Left forelimb (tissue), 1 donor: ENCODE measurements around the gene OR8D4.
"Not testable (repeated sequence)": the region's sequence is repeated elsewhere in the genome, so short reads cannot be mapped to it uniquely, and the experiment has no call there.

ENCODE experiments used
- DNase-seq: peaks from one replicate; pipeline ENCODE4 v3.0.0-alpha.2; 2018; ENCODE audit warnings: low spot score

Gene OR8D4

GRCh38 chr11:123901867-123902266, at the start of gene OR8D4:
TSS of gene OR8D4 (plus strand) at chr11:123902167. CDS start at chr11:123906432, 4,265 bp downstream.
- no peak for DNase-seq

- no peak for DNase-seq
Measured at GRCh38 chr11:123852321-123852720, 49.6 kb upstream of the OR8D4 start.

- no peak for DNase-seq
Measured at GRCh38 chr11:123853038-123853437, 48.9 kb upstream of the OR8D4 start.

GRCh38 chr11:123856444-123856843, 45.5 kb upstream of the OR8D4 start:
- DNase-seq = no peak

DNA sequence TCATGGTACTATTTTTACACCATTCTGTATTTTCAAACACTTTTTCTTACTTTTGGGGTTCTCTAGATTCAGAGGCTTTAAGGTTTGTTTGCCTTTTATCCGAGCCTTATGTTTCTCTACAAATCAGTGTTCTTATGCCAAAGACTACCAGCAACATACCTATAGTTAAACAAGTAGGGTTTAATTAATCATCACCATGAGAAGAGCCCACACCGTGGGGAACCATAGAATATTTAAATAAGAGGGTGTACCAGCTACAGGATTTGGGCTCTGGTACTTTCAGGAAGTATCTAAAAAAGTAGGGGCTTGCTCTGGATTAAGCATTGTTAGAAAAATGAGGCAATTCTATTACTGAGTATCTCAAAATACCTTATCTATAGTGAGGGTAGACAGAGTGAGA, 42.2 kb upstream of the OR8D4 start:
- DNase-seq = no peak

- DNase-seq = not testable (repeated sequence)
Measured at GRCh38 chr11:123865293-123865692, 36.7 kb upstream of the OR8D4 start.

GRCh38 chr11:123867795-123868194, 34.2 kb upstream of the OR8D4 start:
- DNase-seq = not testable (repeated sequence)

DNA sequence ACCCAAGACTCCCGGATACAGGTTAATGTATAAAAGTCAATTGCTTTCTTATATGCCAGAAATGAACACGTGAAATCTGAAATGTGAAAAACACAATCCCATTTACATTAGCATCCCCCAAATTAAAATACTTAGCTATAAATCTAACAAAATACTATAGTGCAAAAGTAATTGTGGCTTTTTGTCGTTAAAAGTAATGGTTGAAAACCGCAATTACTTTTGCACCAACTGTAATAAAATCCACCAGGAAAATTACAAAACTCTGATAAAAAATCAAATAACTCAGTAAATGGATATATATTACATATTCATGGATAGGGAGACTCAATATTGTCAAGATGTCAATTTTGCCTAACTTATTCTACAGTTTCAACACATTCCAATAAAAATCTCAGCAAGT, 21.1 kb upstream of the OR8D4 start:
- DNase-seq = no peak

DNA sequence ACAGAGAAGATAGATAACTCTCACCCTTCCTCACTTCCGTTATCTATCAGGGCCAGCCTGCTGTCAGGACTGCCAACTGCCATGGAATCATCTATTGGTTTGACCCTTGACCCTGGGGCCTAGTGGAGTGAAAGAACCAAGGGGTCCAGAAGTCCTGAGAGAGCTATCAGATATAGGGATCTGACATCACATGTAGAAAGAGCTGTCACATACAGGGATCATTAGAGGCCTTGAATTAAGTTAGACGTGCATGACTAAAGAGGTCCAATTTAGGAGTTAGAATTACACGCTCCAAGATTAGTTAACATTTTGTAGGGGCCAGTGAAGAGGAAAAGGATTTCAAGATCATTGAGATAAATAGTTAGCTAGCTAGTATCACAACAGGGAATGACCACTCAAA, 16.4 kb upstream of the OR8D4 start, which contains the start of gene TMEM225:
TSS of gene TMEM225 (minus strand) at position 101 of the 400 bp plus-strand sequence. CDS start 245 bp downstream, outside the sequence.
- no peak for DNase-seq

GRCh38 chr11:123892031-123892430, 9.9 kb upstream of the OR8D4 start:
- no peak for DNase-seq

DNA sequence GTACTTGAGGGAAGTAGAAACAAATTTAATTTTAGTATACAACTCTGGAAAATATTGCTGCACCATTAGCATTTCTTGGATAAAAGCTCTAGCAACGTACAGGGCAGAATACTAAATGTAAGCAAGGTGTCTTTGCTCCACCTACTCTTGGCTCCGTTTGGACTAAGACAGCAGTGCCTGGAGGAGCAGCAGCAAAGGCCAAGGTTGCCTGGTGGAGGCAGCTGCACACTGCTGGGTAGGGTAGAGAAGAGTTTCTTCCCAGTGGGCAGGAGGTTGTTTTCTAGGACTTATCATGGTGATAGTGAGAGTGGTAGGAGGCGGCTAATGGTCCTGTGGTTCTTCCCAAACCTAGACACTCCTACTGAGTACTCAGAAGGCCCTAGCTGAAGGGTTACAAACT, 2.2 kb upstream of the OR8D4 start:
- no peak for DNase-seq

DNA sequence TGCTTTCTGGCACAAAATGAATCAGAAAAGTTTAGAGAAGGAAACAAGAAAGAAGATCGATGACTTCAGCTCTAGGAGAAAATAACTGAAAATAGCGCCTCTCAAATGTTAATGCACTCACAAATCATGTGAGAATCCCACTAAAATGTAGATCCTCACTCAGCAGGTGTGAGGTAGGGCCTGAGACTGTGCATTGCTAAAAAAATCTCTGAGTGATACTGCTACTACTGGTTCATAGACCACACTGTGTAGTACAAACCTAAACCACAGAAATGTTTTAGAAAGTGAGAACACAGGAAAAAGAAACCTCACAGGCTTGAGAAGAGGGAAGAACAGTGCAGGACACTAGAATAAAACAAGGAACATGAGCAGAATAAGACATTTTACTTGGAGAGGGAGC, 2.0 kb downstream of the OR8D4 start:
- no peak for DNase-seq

DNA sequence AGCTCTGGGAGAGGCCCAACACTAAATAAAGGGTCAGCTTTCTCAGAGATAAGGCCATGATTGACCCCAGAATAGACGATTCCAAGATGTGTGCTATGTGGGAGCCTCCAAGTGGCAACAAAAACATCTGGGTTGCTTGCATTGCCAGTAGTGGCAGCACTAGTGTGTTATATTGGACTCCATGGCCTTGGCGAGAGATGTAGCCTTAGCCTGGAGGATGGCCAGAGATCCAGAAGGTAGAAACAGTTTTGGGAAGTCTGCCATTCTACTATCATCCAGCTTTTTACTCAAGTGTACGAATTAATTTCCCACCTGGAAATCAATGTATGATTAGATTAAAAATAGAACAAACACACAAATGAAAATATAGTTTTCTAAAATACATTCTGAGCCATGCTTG, 3.0 kb downstream of the OR8D4 start:
- no peak for DNase-seq

GRCh38 chr11:123905826-123906225, 3.9 kb downstream of the OR8D4 start:
- DNase-seq = no peak

DNA sequence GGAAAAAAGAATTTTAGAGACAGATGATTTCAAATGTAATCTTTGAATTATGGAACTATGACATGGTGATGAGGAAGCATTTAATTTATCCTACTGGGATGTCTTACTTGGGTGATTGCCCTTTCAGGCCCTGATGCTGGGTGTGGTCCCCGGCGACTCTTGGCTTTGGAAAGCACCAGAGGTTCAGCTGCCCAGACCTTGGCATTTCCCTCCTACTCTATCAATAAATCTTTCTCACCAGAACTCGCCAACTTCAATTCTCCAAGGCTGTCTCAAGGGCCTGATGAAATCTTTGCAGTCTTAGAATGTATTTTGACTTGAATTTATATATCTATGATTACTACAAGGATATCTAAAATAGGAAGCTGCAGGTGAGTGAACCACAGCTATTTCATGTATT, 19.0 kb downstream of the OR8D4 start:
- no peak for DNase-seq

DNA sequence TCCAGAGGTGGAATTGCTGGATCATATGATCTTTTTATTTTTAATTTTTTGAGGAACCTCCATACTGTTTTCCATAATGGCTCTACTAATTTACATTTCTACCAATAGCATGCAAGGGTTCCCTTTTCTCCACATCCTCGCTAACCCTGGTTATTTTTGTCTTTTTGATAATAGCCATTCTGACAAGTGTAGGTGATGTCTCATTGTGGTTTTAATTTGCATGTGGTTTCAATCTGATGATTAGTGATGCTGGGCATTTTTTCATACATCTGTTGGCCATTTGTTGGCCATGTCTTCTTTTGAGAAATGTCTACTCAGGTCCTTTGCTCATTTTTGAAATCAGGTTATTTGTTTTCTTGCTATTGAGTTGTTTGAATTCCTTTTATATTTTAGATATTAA, 22.1 kb downstream of the OR8D4 start:
- no peak for DNase-seq

DNA sequence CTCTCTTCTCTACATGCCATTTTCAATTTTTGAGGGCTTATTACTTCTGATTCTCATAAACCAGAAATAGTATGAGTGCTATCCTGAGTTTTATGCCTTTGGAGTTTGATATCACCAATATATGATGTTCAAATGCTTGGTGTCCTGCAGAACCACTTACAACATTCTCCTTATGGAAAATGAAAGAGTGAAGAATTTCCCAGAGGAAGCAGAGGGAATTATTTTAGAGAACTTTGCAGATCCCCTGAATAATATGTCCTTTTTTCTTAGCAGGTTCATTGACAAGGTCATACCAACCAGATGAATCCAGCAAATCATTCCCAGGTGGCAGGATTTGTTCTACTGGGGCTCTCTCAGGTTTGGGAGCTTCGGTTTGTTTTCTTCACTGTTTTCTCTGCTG, 37.4 kb downstream of the OR8D4 start, which contains the start of gene OR4D5:
TSS of gene OR4D5 (plus strand) at position 301 of the 400 bp plus-strand sequence. CDS start at position 301, 0 bp downstream.
- no peak for DNase-seq

- no peak for DNase-seq
Measured at GRCh38 chr11:123942413-123942812, 40.4 kb downstream of the OR8D4 start.

DNA sequence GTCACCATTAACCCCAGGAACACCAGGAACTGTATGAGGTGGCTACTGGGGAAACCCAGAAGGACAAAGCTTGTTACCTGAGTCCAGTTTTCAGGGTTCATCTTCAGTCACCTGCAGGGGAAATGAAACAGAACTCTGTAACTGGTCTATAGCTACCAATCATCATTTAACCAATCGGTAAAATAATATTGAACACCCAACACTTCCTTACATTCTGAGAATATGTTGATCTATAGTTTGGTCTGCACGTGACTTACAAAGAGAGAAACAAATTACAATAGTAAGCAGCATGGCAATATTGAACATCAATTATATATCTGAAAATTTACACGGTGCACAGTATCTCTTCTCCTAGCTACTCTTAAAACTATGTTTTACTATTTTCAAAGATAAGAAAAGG, 41.8 kb downstream of the OR8D4 start, which contains the start of gene OR6T1:
TSS of gene OR6T1 (minus strand) at position 101 of the 400 bp plus-strand sequence. CDS start at position 101, 0 bp downstream.
- DNase-seq = no peak

DNA sequence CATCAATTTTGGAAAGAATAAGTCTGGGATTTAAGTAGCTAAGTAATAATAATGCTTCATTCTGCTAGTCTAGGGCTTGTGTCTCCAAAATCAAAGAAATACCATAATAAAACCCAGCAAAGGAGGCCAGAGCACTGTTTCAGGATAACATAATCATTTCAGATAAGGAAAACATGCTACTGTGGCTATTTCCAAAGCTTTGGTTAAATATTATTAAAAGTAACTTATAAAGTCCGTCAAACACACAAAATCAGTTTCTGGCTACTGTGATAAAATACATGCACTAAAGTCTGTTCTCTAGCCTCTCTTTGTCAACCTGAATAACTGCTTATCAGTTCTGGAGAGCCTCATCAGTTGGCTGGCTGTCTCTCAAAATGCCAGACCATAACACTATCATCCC, 43.2 kb downstream of the OR8D4 start:
- DNase-seq = no peak

DNA sequence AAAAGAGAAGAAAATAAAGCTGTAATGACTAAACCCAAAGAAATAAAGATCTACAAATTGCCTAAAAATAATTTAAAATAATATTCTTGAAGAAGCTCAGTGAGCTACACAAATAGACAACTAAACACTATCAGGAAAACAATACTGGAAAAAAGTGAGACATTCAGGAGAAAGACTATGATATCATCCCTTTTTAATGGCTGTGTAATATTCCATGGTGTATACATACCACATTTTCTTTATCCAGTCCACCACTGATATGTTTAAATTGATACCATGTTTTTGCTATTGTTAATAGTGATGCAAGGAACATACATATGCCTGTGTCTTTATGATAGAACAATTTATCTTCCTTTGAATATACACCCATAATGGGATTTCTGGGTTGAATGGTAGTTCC, 54.8 kb downstream of the OR8D4 start:
- no peak for DNase-seq
